ENCODE results near the gene LCN9.

DNA sequence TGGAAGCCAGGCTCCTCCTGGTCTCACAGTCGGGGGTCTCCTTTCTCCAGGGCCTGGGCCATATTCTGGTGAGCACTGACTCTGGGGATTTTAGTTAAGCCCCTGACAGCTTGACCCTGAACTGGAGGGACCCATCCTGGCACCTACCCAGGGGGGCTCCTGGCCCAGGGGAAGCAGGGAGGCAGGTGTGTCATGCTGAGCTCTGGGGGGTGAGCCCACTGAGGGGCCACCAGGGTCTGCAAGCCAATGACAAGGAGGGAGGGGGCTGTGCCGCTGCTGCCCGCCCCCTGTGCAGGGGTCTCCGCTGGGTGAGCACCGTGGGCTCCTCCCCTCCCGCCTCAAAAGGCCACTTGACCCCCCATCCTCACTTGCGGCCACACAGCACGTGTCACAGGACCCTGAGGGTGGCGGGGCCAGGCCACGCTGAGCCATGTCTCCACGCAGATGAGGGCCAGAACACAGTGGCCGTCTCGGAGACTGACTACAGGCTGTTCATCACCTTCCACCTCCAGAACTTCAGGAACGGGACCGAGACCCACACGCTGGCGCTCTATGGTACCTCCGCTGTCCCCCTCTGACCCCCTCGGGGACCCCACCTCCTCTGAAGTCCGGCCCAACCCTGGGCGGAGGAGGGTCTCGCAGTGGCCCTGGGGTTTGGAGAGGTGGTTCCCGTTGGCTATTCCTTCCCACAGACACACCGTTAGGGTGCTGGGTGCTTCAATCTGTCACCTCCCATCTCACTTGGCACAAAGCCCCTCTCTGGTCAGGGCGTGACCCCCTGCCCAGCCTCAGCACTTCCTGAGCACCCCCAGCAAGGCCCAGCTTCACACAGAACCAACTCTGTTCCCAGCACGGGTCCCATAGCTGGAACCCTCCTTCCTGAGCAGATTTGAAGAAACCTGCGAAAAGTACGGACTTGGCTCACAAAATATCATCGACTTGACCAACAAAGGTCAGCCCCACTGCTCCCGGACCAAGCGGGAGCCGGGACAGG is 2.0 kb downstream of the LCN9 start:
- TF ChIP-seq, protein P1, sequence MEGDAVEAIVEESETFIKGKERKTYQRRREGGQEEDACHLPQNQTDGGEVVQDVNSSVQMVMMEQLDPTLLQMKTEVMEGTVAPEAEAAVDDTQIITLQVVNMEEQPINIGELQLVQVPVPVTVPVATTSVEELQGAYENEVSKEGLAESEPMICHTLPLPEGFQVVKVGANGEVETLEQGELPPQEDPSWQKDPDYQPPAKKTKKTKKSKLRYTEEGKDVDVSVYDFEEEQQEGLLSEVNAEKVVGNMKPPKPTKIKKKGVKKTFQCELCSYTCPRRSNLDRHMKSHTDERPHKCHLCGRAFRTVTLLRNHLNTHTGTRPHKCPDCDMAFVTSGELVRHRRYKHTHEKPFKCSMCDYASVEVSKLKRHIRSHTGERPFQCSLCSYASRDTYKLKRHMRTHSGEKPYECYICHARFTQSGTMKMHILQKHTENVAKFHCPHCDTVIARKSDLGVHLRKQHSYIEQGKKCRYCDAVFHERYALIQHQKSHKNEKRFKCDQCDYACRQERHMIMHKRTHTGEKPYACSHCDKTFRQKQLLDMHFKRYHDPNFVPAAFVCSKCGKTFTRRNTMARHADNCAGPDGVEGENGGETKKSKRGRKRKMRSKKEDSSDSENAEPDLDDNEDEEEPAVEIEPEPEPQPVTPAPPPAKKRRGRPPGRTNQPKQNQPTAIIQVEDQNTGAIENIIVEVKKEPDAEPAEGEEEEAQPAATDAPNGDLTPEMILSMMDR (IDR thresholded peaks at IDR 0.05; ENCODE audit: low read length): no peak
- no peak for TF ChIP-seq EZH2phosphoT487 (IDR thresholded peaks at IDR 0.05; ENCODE audit: low read length)

Data from MM.1S (cell line).